Measurements from ENCODE around the gene MLH3. TPM values are rescaled to one million over a fixed set of nuclear protein-coding genes. Genes with fewer than 3 reads are reported as not detected.
A peak's percentile ranks its signal among the peaks of the same experiment; 100 is the strongest.

MLH3 gene
- polyA plus RNA-seq, 1 donor from 2014 or later: 17.3 TPM

DNA sequence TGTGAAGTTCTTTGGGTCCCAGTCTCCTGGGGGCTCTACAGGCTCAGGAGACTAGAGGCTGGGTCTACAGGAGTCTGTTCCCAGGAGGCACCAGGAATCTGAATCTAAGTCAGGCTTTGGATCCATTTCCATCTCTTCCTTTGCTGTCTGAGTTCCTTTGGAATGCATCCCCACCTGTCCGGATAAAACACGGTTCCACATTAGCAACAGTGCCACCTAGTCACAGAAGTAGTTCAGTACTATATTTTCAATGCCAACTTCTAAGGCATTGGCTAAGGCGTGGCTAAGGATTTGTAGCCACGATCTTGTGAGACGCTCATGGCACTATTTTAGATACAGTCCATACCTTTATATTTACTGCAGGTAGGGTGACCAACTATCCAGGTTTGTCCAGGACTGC lies 33.2 kb upstream of the MLH3 start:
- Histone ChIP-seq H3F3A (ENCODE audit: insufficient read depth, low read length, poor library complexity, severe bottlenecking) (no peaks in the 10 kb centered on the region), H3K4me2 (ENCODE audit: low read length) (no peak overlapping the region), H2AFZ (ENCODE audit: low read depth, low read length) (no peak overlapping the region), H3K27ac (ENCODE audit: low read length) (no peak overlapping the region), H3K9me3 (ENCODE audit: low read length) (no peaks in the 10 kb centered on the region), H3K9me2 (ENCODE audit: insufficient read depth, low read length) (no peaks in the 10 kb centered on the region), H3K36me3 (ENCODE audit: insufficient read depth, low read length) (no peaks in the 10 kb centered on the region), H4K20me1 (ENCODE audit: insufficient read depth) (no peaks in the 10 kb centered on the region), H3K9ac (ENCODE audit: low read length) (no peak overlapping the region), H3K79me2 (replicated peaks; ENCODE audit: insufficient read depth, low read length) (no peaks in the 10 kb centered on the region), H3K27me3 (ENCODE audit: insufficient read depth, low read depth, low read length) (no peaks in the 10 kb centered on the region), H3K4me3 (ENCODE audit: low read length) (no peak overlapping the region)
- no peak for TF ChIP-seq POLR2AphosphoS5 (IDR thresholded peaks at IDR 0.05)
- no peak for TF ChIP-seq EZH2 (IDR thresholded peaks at IDR 0.05; ENCODE audit: borderline replicate concordance, insufficient read depth, low read length, poor library complexity, severe bottlenecking)
- TF ChIP-seq EP300 (conservative IDR thresholded peaks at IDR 0.05; ENCODE audit: poor library complexity, severe bottlenecking): no peak
- TF ChIP-seq MXI1 (conservative IDR thresholded peaks at IDR 0.05; ENCODE audit: poor library complexity, severe bottlenecking): no peak
- no peak for TF ChIP-seq TAF1 (IDR thresholded peaks at IDR 0.05; ENCODE audit: low read depth)
- TF ChIP-seq, protein P1, sequence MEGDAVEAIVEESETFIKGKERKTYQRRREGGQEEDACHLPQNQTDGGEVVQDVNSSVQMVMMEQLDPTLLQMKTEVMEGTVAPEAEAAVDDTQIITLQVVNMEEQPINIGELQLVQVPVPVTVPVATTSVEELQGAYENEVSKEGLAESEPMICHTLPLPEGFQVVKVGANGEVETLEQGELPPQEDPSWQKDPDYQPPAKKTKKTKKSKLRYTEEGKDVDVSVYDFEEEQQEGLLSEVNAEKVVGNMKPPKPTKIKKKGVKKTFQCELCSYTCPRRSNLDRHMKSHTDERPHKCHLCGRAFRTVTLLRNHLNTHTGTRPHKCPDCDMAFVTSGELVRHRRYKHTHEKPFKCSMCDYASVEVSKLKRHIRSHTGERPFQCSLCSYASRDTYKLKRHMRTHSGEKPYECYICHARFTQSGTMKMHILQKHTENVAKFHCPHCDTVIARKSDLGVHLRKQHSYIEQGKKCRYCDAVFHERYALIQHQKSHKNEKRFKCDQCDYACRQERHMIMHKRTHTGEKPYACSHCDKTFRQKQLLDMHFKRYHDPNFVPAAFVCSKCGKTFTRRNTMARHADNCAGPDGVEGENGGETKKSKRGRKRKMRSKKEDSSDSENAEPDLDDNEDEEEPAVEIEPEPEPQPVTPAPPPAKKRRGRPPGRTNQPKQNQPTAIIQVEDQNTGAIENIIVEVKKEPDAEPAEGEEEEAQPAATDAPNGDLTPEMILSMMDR (IDR thresholded peaks at IDR 0.05; ENCODE audit: poor library complexity, severe bottlenecking): peak; percentile 29
- TF ChIP-seq, protein P2, sequence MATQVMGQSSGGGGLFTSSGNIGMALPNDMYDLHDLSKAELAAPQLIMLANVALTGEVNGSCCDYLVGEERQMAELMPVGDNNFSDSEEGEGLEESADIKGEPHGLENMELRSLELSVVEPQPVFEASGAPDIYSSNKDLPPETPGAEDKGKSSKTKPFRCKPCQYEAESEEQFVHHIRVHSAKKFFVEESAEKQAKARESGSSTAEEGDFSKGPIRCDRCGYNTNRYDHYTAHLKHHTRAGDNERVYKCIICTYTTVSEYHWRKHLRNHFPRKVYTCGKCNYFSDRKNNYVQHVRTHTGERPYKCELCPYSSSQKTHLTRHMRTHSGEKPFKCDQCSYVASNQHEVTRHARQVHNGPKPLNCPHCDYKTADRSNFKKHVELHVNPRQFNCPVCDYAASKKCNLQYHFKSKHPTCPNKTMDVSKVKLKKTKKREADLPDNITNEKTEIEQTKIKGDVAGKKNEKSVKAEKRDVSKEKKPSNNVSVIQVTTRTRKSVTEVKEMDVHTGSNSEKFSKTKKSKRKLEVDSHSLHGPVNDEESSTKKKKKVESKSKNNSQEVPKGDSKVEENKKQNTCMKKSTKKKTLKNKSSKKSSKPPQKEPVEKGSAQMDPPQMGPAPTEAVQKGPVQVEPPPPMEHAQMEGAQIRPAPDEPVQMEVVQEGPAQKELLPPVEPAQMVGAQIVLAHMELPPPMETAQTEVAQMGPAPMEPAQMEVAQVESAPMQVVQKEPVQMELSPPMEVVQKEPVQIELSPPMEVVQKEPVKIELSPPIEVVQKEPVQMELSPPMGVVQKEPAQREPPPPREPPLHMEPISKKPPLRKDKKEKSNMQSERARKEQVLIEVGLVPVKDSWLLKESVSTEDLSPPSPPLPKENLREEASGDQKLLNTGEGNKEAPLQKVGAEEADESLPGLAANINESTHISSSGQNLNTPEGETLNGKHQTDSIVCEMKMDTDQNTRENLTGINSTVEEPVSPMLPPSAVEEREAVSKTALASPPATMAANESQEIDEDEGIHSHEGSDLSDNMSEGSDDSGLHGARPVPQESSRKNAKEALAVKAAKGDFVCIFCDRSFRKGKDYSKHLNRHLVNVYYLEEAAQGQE (IDR thresholded peaks at IDR 0.05; ENCODE audit: borderline replicate concordance): no peak

DNA sequence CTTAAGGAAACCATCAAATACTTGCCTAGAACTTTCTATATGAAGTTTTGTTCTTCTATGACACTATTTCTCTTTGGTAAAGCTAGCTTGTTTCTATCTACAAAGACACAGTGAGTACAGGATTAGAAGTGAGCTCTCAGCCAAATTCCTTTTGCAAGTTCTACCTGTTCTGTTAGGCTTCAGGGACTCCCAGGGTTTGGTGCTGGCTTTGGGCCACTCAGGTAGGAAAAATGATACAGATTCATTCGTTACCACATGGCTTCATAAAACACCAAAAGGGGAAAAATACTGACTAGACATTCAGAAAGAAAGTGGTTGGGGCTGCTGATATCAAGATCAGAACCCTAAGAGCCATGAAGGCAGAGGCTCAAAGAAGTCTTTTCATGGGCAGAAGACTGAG lies 32.0 kb upstream of the MLH3 start:
- H3K9ac ChIP-seq (ENCODE audit: low read length): no peak overlapping the region
- no peak overlapping the region for H3K27ac ChIP-seq (ENCODE audit: low read length)

More for the DNA sequence above, 32.0 kb upstream of the MLH3 start:
- no peaks in the 10 kb centered on the region for H3K79me2 ChIP-seq (replicated peaks; ENCODE audit: insufficient read depth, low read length)
- H3K4me2 ChIP-seq (ENCODE audit: low read length): no peak overlapping the region
- no peaks in the 10 kb centered on the region for H3K27me3 ChIP-seq (ENCODE audit: insufficient read depth, low read depth, low read length)
- no peak overlapping the region for H2AFZ ChIP-seq (ENCODE audit: low read depth, low read length)
- no peak overlapping the region for H3K4me3 ChIP-seq (ENCODE audit: low read length)
- no peaks in the 10 kb centered on the region for H3K9me3 ChIP-seq (ENCODE audit: low read length)
- H4K20me1 ChIP-seq (ENCODE audit: insufficient read depth): no peaks in the 10 kb centered on the region
- H3K36me3 ChIP-seq (ENCODE audit: insufficient read depth, low read length): no peaks in the 10 kb centered on the region
- H3F3A ChIP-seq (ENCODE audit: insufficient read depth, low read length, poor library complexity, severe bottlenecking): no peaks in the 10 kb centered on the region
- TF ChIP-seq MXI1 (conservative IDR thresholded peaks at IDR 0.05; ENCODE audit: poor library complexity, severe bottlenecking) (no peak), EZH2 (IDR thresholded peaks at IDR 0.05; ENCODE audit: borderline replicate concordance, insufficient read depth, low read length, poor library complexity, severe bottlenecking) (no peak), EP300 (conservative IDR thresholded peaks at IDR 0.05; ENCODE audit: poor library complexity, severe bottlenecking) (no peak), RAD21 (conservative IDR thresholded peaks at IDR 0.05) (no peak), SMC3 (conservative IDR thresholded peaks at IDR 0.05; ENCODE audit: poor library complexity) (no peak), TAF1 (IDR thresholded peaks at IDR 0.05; ENCODE audit: low read depth) (no peak), POLR2AphosphoS5 (IDR thresholded peaks at IDR 0.05) (no peak)
- TF ChIP-seq, protein P1 (IDR thresholded peaks at IDR 0.05; ENCODE audit: poor library complexity, severe bottlenecking): no peak
- TF ChIP-seq, protein P2 (IDR thresholded peaks at IDR 0.05; ENCODE audit: borderline replicate concordance): no peak
- H3K9me2 ChIP-seq (ENCODE audit: insufficient read depth, low read length): no peaks in the 10 kb centered on the region

All from neural cell (in vitro differentiated cells).